NCI-H82 treated with DMSO at 0.1 percent for 48 hours (cell line): ENCODE measurements around the gene PRRC2C.

ENCODE experiments used
- DNase-seq: peaks from one replicate; lab custom pipeline; 2025; ENCODE audit not compliant: unreplicated experiment; lab: John Stamatoyannopoulos, UW

The PRRC2C gene

DNA sequence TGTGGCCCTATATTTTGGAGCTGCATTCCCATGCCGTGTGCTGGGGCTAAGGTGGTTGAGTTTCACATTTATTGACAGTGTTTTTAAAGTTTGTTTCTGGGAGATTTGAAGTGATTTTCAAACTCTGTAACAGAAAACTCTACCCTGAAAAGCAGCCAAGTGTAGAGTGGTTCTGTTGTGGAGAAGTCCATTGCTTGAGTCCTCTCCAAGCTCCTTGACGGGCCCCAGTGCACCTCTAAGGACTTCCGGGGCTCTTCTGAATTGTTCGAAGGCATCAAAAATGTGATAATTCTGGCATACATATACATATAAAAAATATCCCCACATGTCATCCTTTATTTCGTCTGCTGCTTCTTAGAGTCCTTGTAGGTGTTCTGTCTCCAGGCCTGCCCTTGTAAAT, 141.7 kb downstream of the PRRC2C start:
- no peak for DNase-seq

DNA sequence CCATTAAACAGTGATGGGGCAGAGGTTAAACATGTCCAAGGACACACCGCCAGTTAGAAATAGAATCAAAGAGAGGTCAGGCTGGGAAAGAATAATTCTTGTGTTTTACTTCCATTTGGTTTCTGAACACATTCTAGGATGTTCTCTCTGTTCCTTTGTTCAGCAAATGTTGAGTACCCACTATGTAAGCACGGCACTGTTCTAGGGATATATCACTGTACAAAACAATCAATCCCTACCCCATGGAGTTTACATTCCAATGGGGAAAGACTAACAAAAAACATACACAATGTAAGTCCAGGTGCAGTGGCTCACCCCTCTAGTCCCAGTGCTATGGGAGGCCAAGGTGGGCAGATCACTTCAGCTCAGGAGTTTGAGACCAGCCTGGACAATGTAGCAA, 142.9 kb downstream of the PRRC2C start:
- DNase-seq = no peak

GRCh38 chr1:171635661-171636060, 150.3 kb downstream of the PRRC2C start:
- no peak for DNase-seq

DNA sequence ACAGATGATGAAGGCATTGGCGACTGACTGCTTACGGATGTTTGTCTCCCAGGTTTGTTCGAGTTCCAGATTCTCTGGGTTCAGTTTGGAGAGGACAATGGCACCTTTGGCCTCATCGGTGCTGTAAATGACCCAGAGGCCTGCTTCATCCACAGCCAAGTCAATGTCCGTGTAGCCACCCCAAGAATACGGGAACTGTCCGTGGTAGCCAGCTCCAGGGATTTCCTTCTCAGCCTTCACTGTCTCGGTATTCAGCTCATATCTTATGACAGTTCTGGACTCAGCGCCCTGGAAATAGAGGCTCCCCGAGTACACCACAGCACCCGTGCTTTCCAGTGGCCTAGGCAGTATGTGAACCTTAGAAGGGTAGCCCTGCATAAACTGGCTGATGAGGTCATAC, 150.8 kb downstream of the PRRC2C start:
- no peak for DNase-seq

- no peak for DNase-seq
Observed at GRCh38 chr1:171637928-171638576, 152.7 kb downstream of the PRRC2C start.

GRCh38 chr1:171640225-171640624, 154.9 kb downstream of the PRRC2C start:
- no peak for DNase-seq

DNA sequence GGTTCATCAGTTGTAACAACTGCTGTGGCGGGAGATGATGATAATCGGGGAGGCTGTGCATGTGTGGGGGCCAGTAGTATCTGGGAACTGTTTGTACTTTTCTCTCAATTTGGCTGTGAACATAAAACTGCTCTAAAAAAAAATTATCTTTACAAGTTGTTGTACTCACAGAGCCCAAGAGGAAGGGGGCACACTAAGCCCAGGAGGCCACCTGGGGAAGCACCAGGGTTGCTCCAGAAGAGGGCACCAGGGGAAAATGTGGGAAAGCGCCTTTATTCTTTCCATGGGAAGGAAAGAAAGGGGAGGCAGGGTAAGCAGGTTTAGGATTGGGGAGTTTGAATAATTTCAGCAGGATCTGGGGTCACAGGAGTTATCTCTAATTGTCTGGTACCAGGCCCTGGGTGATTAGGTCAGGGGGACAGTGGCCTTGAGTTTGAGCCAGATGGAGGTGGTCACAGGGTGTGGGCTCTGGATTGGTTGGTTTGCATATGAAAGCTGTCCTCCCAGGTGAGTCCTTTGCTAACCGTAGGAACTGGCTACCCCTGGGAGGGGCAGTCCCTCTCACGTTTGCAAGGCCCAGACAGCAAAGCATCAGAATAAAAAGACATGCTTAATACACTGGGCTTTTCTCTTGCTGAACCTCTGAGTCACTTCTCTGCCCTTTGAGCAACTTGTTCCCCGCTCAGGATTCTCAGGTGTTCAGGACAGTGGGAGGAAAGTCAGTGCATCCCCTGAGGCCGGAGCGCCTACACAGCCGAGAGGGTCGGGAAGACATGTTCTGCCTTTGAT, 155.9 kb downstream of the PRRC2C start:
- no peak for DNase-seq

GRCh38 chr1:171642197-171642596, 156.9 kb downstream of the PRRC2C start:
- DNase-seq = no peak
